PFSK-1 (cell line): ENCODE data around the gene LAGE3.
A peak's percentile ranks its signal among the peaks of the same experiment; 100 is the strongest.

Experiments
- FOXP2 ChIP-seq: optimal IDR thresholded peaks from 2 replicates; pipeline ENCODE3; 2011; ENCODE audit warnings: borderline replicate concordance, control low read depth, inconsistent platforms; ENCODE audit not compliant: insufficient read depth; ENCODE audit errors: extremely low read length, extremely low read depth
- POLR2AphosphoS5 ChIP-seq: IDR thresholded peaks from 2 replicates; pipeline ENCODE4 v1.6.1; 2012; ENCODE audit warnings: low read depth, mild to moderate bottlenecking, control low read depth, low read length, moderate library complexity
- SIN3A ChIP-seq: IDR thresholded peaks from 2 replicates; pipeline ENCODE4 v1.6.1; 2012; ENCODE audit warnings: mild to moderate bottlenecking, low read length, moderate library complexity, borderline replicate concordance; ENCODE audit not compliant: insufficient read depth
- TAF1 ChIP-seq: IDR thresholded peaks from 2 replicates; pipeline ENCODE4 v1.6.1; 2012; ENCODE audit warnings: low read length, control low read depth, borderline replicate concordance; ENCODE audit not compliant: insufficient read depth
- TF ChIP-seq, protein P1 (sequence below), 2 experiments: IDR thresholded peaks; 2 replicates each; pipeline versions ENCODE4 v1.6.1 to v1.8.0; 2011 to 2012; ENCODE audit warnings: low read depth in 2 of 2, low read length in 2 of 2, control low read depth in 1 of 2, inconsistent platforms in 1 of 2, mild to moderate bottlenecking in 1 of 2, moderate library complexity in 1 of 2; ENCODE audit not compliant: insufficient read depth in 1 of 2

The LAGE3 gene

DNA sequence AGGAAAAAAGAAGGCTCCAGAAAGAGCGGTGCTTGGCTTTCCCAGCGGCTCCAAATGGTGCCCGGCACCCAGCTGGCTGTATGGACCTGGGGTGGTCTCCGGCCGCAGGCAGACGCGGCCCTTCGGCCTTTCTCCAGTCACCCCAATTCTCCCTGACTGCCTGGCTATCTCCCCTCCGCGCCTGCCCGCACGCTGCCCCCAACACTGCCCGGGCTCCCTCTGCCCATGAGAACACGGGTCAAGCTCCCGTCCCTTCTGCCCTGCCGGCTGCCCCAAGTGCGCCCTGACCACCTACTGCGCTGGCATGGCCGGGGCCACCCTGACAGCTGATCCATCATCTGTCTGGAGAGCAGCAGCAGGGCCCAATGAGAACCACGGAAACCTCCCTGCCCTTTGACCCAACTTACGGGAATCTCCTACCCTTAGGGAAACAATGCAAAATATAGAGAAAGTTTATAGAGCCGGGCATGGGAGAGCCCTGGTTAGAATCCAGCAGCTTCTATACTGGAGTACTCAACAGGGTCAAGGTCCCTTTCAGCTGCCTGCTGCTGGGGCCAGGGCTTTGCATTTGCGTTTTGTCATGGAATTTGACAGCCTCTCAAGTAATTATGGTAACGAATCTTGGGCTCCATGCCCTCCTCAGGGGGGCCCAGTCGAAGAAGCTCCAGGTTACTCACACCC lies 38.2 kb upstream of the LAGE3 start:
- TF ChIP-seq POLR2AphosphoS5 (no peak), TAF1 (no peak), SIN3A (no peak), FOXP2 (no peak)
- TF ChIP-seq, protein P1, sequence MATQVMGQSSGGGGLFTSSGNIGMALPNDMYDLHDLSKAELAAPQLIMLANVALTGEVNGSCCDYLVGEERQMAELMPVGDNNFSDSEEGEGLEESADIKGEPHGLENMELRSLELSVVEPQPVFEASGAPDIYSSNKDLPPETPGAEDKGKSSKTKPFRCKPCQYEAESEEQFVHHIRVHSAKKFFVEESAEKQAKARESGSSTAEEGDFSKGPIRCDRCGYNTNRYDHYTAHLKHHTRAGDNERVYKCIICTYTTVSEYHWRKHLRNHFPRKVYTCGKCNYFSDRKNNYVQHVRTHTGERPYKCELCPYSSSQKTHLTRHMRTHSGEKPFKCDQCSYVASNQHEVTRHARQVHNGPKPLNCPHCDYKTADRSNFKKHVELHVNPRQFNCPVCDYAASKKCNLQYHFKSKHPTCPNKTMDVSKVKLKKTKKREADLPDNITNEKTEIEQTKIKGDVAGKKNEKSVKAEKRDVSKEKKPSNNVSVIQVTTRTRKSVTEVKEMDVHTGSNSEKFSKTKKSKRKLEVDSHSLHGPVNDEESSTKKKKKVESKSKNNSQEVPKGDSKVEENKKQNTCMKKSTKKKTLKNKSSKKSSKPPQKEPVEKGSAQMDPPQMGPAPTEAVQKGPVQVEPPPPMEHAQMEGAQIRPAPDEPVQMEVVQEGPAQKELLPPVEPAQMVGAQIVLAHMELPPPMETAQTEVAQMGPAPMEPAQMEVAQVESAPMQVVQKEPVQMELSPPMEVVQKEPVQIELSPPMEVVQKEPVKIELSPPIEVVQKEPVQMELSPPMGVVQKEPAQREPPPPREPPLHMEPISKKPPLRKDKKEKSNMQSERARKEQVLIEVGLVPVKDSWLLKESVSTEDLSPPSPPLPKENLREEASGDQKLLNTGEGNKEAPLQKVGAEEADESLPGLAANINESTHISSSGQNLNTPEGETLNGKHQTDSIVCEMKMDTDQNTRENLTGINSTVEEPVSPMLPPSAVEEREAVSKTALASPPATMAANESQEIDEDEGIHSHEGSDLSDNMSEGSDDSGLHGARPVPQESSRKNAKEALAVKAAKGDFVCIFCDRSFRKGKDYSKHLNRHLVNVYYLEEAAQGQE (IDR thresholded peaks at IDR 0.05; ENCODE audit: insufficient read depth in 1 of 2, low read depth in 2 of 2, low read length in 2 of 2) = no peak

DNA sequence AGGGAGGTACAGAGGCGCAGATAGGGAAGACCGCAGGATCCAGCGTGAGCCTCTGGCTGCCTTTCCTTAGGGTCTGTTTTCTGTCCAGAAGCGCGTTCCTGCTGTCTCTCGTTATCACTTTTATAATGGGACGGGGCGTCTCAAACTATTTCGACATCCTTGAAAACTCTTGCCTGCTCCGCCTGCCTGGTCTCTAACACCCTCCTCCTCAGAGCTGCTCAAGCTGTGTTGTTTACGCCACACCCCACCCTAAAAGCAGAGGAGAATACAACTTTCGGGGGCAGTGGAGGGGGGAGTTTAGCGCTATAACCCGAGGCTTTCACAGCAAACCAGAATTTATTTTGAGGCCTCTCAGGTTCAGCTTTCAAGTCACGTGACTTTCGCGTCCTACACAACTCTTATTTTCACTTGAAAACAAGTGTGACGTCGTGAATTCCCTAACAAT lies 37.6 kb upstream of the LAGE3 start:
- TF ChIP-seq FOXP2 = no peak
- no peak for TF ChIP-seq TAF1
- no peak for TF ChIP-seq SIN3A
- no peak for TF ChIP-seq POLR2AphosphoS5
- TF ChIP-seq, protein P1 (IDR thresholded peaks at IDR 0.05; ENCODE audit: insufficient read depth in 1 of 2, low read depth in 2 of 2, low read length in 2 of 2) = no peak

DNA sequence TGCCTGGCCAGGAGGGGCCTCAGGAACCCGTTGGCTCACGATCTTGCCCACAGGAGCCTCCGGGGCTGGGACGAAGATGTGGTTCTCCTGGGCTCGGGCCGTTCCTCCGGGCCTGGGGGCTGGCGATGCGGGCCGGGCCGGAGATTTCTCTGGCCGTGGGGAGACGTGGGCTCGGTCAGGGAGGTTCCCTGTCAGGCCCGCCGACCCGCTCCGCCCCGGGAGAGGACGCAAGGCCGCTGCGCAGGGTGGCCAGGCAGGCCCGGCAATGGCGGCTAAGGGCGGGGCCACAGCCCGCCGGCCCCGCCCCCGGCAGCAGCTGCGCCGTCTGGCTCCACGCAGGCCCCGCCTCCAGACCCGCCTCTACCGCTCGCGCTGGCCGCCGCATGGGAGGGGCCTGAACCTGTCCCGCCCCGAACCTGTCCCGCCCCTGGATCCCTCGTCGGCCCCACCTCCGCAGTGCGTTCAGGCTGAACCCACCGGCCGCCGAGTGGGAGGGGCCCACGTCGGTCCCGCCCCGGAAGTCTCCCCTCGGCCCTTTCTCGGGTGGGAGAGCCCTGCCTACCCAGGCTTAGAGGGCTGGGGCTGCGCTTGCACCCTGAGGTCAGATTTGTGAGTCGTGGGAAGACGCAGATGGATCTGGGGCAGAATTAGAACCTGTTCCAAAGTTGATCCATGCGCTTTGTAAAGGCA lies 37.0 kb upstream of the LAGE3 start, which contains the start of gene FAM3A:
TSS of gene FAM3A (minus strand) at position 267 of the 690 bp plus-strand sequence. CDS start 460 bp downstream, outside the sequence.
- TF ChIP-seq POLR2AphosphoS5 (peak; percentile 76; the same call in 1 of the 2 replicates), SIN3A (no peak), TAF1 (peak; percentile 18; the same call in 1 of the 2 replicates), FOXP2 (peak; percentile 14)
- TF ChIP-seq, protein P1 (IDR thresholded peaks at IDR 0.05; ENCODE audit: insufficient read depth in 1 of 2, low read depth in 2 of 2, low read length in 2 of 2) = no peak

GRCh38 chrX:154515090-154515965 lies 36.2 kb upstream of the LAGE3 start:
- TF ChIP-seq TAF1 (no peak), FOXP2 (no peak), POLR2AphosphoS5 (no peak)
- TF ChIP-seq, protein P1 (IDR thresholded peaks at IDR 0.05; ENCODE audit: insufficient read depth in 1 of 2, low read depth in 2 of 2, low read length in 2 of 2) = no peak
